Stomach smooth muscle (tissue), 2 donors: ENCODE data around the gene HRH2.

ENCODE experiments used
- H3K27ac ChIP-seq: one replicate; pipeline ENCODE4 v1.7.0; 2013; ENCODE audit warnings: mild to moderate bottlenecking, low read length, inconsistent platforms
- H3K27me3 ChIP-seq, 2 donors: one replicate each; pipeline ENCODE4 v1.7.0; 2013; ENCODE audit warnings: low read length in 2 of 2; ENCODE audit not compliant: insufficient read depth in 2 of 2, control insufficient read depth in 1 of 2
- H3K36me3 ChIP-seq, 2 donors: one replicate each; pipeline ENCODE4 v1.7.0; 2013; ENCODE audit warnings: low read length in 2 of 2; ENCODE audit not compliant: control insufficient read depth in 2 of 2, insufficient read depth in 2 of 2
- H3K4me1 ChIP-seq: one replicate; pipeline ENCODE4 v1.7.0; 2013; ENCODE audit warnings: low read length; ENCODE audit not compliant: control insufficient read depth, insufficient read depth
- H3K4me3 ChIP-seq, 2 donors: one replicate each; pipeline ENCODE4 v1.7.0; 2013; ENCODE audit warnings: low read length in 2 of 2
- H3K9ac ChIP-seq, 2 donors: one replicate each; pipeline ENCODE4 v1.7.0; 2013; ENCODE audit warnings: low read length in 2 of 2, mild to moderate bottlenecking in 1 of 2
- H3K9me3 ChIP-seq, 2 donors: one replicate each; pipeline ENCODE4 v1.7.0; 2013; ENCODE audit warnings: low read length in 2 of 2; ENCODE audit not compliant: control insufficient read depth in 2 of 2
- donor health status: healthy.
- donor health status: Pancreatic carcinoma.

The HRH2 gene

DNA sequence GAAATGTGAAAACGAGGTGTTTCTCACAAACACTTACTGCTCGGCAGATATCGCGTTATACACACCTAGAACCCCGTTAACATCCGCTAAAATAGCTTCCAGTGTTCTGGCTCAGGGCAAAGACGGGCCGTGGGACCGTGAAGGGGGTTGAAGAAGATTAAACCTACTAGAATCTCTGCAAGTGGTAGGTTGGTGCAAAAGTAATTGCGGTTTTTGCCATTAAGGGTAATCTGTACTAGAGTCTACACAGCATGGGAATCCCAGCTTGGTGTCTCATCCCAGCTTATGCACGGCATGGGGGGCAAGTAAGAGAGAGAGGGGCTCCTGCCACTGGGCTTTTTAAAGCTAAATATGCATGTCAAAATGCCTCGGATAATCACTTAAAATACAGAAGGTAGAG, 43.9 kb downstream of the HRH2 start:
- no peak overlapping the region for H3K4me3 ChIP-seq
- no peaks in the 10 kb centered on the region for H3K36me3 ChIP-seq
- H3K9ac ChIP-seq = no peak overlapping the region
- H3K27ac ChIP-seq = no peak overlapping the region
- H3K4me1 ChIP-seq = no peaks in the 10 kb centered on the region
- H3K9me3 ChIP-seq = no peaks in the 10 kb centered on the region
- peaks cover 0 to 3% of the 10 kb centered on the region in 2 donors for H3K27me3 ChIP-seq

DNA sequence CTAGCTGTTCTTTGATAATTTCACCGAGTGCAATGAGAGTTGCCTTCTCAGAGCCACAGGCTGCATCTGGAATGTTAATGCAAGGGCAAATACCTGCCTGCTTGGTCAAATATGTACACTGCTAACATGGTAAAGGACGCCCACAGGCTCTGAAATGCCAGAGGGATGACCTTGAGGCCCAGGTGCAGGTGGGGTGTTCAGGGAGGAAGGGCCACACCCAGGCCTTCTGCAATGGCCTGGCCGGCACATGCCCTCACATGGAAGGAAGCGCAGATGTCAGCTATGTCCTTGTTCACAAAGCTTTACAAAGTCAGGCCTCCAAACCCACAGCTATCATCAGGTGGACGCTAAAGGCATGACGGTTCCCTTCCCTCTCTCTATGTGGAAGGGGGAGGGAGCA, 48.6 kb downstream of the HRH2 start:
- Histone ChIP-seq H3K4me3 (no peak overlapping the region), H3K27ac (no peak overlapping the region), H3K36me3 (no peaks in the 10 kb centered on the region), H3K9me3 (no peaks in the 10 kb centered on the region), H3K9ac (no peak overlapping the region), H3K4me1 (no peaks in the 10 kb centered on the region), H3K27me3 (peaks cover 0 to 5% of the 10 kb centered on the region in 2 donors)

DNA sequence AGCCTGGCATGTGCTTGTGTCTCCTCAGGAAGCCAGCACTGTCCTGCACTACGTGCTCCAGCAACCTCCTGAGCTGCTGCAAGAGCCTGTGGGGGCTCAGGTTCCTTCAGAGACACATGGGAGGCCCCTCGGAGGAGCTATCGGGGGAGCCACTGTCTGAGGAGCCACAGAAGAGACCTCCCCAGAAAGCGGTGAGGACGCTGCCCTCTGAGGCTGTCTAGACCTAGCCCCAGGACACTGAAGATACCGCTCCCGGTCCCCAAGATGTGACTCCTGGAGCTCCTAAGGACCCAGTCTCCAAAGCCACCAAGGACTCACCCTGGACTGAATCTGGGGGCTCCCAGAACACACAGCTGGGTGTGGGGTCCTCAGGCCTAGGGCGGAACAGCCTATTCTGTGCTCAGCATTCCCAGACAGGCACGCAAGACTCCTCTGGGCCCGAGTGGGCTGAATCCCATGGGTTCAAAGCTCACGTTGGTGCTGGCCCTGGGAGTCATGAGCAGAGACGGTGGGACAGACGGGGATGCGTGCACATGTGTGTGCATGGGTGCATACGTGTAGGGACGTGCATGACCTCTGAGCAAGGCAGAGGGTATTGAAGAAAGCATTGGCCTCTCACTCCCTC, 50.0 kb downstream of the HRH2 start:
- H3K27ac ChIP-seq = no peak overlapping the region
- no peaks in the 10 kb centered on the region for H3K4me1 ChIP-seq
- H3K27me3 ChIP-seq = peaks cover 0 to 5% of the 10 kb centered on the region in 2 donors
- no peaks in the 10 kb centered on the region for H3K9me3 ChIP-seq
- H3K9ac ChIP-seq = no peak overlapping the region
- no peaks in the 10 kb centered on the region for H3K36me3 ChIP-seq
- no peak overlapping the region for H3K4me3 ChIP-seq

DNA sequence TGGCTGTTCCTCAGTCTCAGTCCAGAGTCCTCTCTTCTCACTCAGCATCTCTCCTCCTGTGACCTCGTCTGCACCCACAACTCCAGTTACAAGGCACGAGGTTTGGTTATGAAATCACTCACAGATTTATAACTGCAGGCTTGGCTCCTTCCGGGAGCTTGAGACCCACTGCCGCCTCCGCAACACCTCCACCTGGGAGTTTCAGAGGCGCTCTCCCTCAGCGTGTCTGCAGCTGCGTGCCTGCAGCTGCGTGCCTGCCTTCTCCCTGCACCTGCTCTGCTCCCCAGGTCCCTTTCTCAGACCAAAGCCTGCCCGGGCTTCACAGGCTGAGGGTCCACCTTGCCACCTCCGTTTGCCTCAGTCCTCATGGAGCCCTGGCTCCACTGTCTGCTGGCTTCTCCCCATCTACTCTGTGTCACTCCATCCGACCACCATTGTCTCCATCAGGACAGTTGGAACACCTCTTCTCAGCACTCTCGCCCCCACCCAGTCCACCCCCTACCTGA, 51.5 kb downstream of the HRH2 start:
- no peak overlapping the region for H3K27ac ChIP-seq
- peaks cover 0 to 9% of the 10 kb centered on the region in 2 donors for H3K27me3 ChIP-seq
- H3K9me3 ChIP-seq = peaks cover 2 to 11% of the 10 kb centered on the region in 2 donors
- H3K4me1 ChIP-seq = no peaks in the 10 kb centered on the region
- H3K36me3 ChIP-seq = no peaks in the 10 kb centered on the region
- H3K4me3 ChIP-seq = no peak overlapping the region
- no peak overlapping the region for H3K9ac ChIP-seq

DNA sequence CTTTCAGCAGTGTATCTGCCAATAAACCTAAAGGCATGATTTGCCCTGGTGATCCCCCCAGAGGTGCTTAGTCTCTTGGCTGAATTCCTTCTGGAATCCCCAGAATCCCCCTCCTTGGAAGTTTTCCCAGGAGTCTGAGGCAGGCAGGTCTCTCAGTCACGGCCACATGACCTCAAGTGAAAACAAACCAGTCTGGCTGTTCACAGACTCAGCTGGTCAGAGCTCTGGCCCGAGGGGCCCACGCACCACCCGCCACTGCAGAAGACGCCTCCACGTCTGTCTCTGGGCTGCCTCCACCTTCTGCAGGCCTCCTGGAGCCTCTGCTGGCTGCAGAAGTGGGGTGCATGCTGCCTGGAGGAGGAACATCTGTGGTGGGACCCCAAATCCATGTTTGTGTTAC, 52.5 kb downstream of the HRH2 start:
- Histone ChIP-seq H3K27ac (no peak overlapping the region), H3K27me3 (peaks cover 0 to 9% of the 10 kb centered on the region in 2 donors)

DNA sequence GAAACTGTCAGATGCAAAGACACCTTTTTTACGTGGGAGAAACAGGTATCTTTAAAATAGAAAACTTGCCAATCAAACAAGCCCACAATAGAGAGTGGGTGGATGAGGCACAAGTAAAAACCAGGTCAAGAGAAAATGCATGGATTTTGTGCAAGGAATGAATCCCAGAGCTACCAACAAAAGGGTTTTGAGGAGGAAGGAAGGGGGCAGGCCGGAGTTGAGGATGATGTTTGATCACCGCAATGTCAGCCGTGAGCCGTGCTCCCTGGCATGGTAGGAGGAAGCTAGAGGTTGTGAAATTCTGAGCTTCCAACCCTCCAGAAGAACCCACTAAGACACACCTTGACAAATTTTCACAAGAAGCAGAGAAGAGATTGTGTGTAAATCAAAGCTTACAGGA, 53.2 kb downstream of the HRH2 start:
- no peak overlapping the region for H3K4me3 ChIP-seq
- peaks cover 2 to 14% of the 10 kb centered on the region in 2 donors for H3K9me3 ChIP-seq
- H3K36me3 ChIP-seq = no peaks in the 10 kb centered on the region
- peaks cover 0 to 9% of the 10 kb centered on the region in 2 donors for H3K27me3 ChIP-seq
- H3K27ac ChIP-seq = no peak overlapping the region
- no peaks in the 10 kb centered on the region for H3K4me1 ChIP-seq
- no peak overlapping the region for H3K9ac ChIP-seq

More for the DNA sequence above, 52.5 kb downstream of the HRH2 start:
- Histone ChIP-seq H3K9me3 (peaks cover 2 to 14% of the 10 kb centered on the region in 2 donors), H3K9ac (no peak overlapping the region), H3K4me1 (no peaks in the 10 kb centered on the region), H3K4me3 (no peak overlapping the region), H3K36me3 (no peaks in the 10 kb centered on the region)

DNA sequence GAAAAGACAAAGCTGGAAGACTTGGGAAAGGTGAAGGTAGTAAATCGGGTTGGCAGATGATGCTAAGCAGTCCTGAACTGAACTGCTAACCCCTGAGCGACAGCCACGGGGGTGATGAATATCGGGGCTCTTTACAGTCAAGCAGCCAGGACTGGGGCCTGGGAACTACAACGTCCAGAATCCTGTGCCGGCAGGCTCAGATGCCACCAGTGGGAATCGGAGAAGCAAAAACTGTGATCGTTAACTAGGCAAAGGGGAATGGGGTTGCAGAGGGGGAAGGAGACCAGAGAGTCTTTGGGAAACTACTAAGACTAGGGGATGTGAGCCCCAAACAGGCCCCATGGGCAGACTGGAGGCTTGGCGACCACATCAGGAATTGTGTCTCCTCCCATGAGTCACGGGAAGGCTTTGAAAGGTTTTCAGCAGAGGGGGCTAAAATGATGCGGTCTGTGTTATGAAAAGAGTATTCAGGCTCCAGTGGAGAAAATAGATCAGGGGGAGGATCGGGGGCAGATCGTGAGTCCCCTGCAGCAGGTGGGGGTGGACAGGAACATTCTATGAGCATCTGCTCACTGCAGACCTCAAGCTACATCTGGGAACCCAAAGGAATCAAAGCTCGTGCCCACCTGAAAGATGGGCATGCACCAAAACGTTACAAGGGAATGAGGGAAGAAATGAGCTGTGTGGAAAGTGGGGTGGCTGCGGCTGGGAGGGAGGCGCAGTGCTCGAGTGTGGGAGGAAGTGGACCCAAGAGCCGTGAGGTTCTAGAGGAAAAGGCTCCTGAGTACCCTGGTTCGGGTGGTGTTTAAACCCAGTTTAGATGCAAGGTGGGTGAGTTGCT, 53.8 kb downstream of the HRH2 start:
- Histone ChIP-seq H3K4me3 (no peak overlapping the region), H3K36me3 (no peaks in the 10 kb centered on the region), H3K27ac (no peak overlapping the region)

DNA sequence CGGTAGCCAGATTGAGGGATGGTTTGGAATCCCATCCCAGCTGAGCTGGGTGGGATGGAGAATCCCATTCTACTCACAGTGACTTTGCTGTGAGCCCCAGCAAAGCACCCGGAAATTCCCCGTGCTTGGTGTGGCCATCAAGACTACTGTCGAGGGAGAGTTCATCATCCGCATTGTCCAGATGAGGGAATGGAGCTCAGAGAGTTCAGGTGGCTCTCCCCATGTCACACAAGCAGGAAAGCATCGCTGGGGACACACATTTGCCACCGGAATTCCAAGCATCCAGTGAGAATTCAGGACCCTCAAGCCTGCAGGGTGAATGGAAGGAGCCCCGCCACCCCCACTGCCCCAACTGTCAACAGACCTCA, 54.4 kb downstream of the HRH2 start:
- Histone ChIP-seq H3K9me3 (peaks cover 5 to 21% of the 10 kb centered on the region in 2 donors), H3K36me3 (no peaks in the 10 kb centered on the region), H3K4me1 (no peaks in the 10 kb centered on the region), H3K9ac (no peak overlapping the region), H3K4me3 (no peak overlapping the region), H3K27me3 (peaks cover 0 to 9% of the 10 kb centered on the region in 2 donors), H3K27ac (no peak overlapping the region)

More for the DNA sequence above, 53.8 kb downstream of the HRH2 start:
- peaks cover 0 to 9% of the 10 kb centered on the region in 2 donors for H3K27me3 ChIP-seq
- H3K4me1 ChIP-seq = no peaks in the 10 kb centered on the region
- H3K9me3 ChIP-seq = peaks cover 4 to 16% of the 10 kb centered on the region in 2 donors
- no peak overlapping the region for H3K9ac ChIP-seq

DNA sequence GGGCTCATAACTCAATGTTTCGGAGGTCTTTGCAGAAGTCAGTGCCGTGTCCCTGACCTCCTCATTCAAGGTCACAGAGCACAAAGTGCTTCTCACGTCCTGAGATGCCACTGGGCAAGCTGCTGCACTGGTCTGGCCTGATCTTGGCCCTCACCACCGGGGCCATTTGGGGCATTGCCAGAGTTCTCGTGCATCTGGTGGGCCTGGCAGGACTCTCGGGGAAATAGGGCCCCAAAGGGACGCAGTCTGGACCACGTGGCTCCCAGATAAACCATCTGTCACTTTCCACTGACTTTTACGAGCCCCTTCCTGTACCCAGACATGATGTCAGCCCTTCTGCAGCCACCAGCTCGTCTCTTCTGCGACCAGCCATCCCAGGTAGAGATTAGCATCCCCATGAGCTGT, 54.8 kb downstream of the HRH2 start:
- H3K9me3 ChIP-seq = peaks cover 5 to 22% of the 10 kb centered on the region in 2 donors
- H3K27me3 ChIP-seq = peaks cover 0 to 9% of the 10 kb centered on the region in 2 donors
- H3K4me3 ChIP-seq = no peak overlapping the region
- no peaks in the 10 kb centered on the region for H3K36me3 ChIP-seq
- no peaks in the 10 kb centered on the region for H3K4me1 ChIP-seq
- H3K27ac ChIP-seq = no peak overlapping the region
- H3K9ac ChIP-seq = no peak overlapping the region

DNA sequence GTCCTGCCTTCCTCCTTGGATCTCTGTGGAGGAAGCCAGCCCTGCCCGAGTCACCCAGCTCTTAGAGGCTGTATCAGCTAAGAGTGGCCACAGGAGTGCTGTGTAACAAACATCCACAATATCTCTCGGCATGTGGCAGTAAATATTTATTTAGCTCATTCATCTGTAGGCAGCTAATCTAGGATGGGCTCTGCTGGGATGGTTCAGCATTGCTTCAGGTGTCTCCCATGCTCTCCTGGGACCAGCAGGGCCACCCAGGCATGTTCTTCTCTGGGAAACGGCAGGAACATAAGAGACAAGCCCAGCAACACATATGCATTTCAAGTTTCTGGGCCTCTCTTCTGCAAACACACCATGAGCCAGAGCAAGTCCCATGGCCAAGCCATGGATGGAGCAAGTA, 56.1 kb downstream of the HRH2 start:
- Histone ChIP-seq H3K9ac (no peak overlapping the region), H3K27ac (no peak overlapping the region), H3K4me1 (no peaks in the 10 kb centered on the region), H3K4me3 (no peak overlapping the region), H3K36me3 (no peaks in the 10 kb centered on the region), H3K9me3 (peaks cover 5 to 22% of the 10 kb centered on the region in 2 donors), H3K27me3 (peaks cover 0 to 4% of the 10 kb centered on the region in 2 donors)
